Testis (tissue), 3 donors: ENCODE data around the gene GSTM1. TPM values are rescaled to one million over a fixed set of nuclear protein-coding genes. Genes with fewer than 3 reads are reported as not detected.
"Not testable (repeated sequence)": the region's sequence is repeated elsewhere in the genome, so short reads cannot be mapped to it uniquely, and the experiment has no call there.

Experiments used
- DNase-seq: peaks from one replicate; pipeline ENCODE4 v3.0.0-alpha.2; 2019
- H3K27ac ChIP-seq, 2 donors: fragments of 200-600 bp; sonication (generic); one replicate each; pipeline ENCODE4 v1.5.1; 2019
- H3K27me3 ChIP-seq: fragments of 200-600 bp; sonication (generic); one replicate; pipeline ENCODE4 v1.5.1; 2019
- H3K36me3 ChIP-seq: fragments of 200-600 bp; sonication (generic); one replicate; pipeline ENCODE4 v1.5.1; 2017; ENCODE audit warnings: low read depth; ENCODE audit errors: missing control alignments
- H3K4me1 ChIP-seq: fragments of 200-600 bp; sonication (generic); one replicate; pipeline ENCODE4 v1.5.1; 2019
- H3K4me3 ChIP-seq, 2 donors: fragments of 200-600 bp; sonication (generic); one replicate each; pipeline ENCODE4 v1.5.1; 2017 to 2019
- H3K9me3 ChIP-seq: fragments of 200-600 bp; sonication (generic); one replicate; pipeline ENCODE4 v1.5.1; 2017
- CTCF ChIP-seq, 3 experiments: fragments of 450-650 bp in 2 of 3; fragments of 200-600 bp in 1 of 3; sonication (generic) in 1 of 3; IDR thresholded peaks; one replicate each; pipeline ENCODE4 v1.5.1; 2016 to 2019; ENCODE audit warnings: antibody characterized with exemption in 3 of 3, mild to moderate bottlenecking in 2 of 3, moderate library complexity in 1 of 3
- POLR2A ChIP-seq: fragments of 450-650 bp; IDR thresholded peaks from one replicate; pipeline ENCODE4 v1.6.1; 2017; ENCODE audit warnings: antibody characterized with exemption, mild to moderate bottlenecking, moderate library complexity
- WGBS, 2 donors: methylation state at CpG; one replicate each; pipeline ENCODE4 v1.1.5; 2018; 5-methylcytosine and 5-hydroxymethylcytosine counted together
- intact Hi-C: fragments of 100-400 bp; cut with DNase I; formaldehyde crosslinking; loops from one replicate; pipeline ENCODE4 v1.15.1; 2023; ENCODE audit warnings: low total_unique reads
- polyA plus RNA-seq: library from polyadenylated mRNA; stranded (reverse); fragments of 350-450 nt; fragmentation: Illumina TruSeq; extraction: RNeasy Lipid Tissue Mini Kit (QIAGEN cat#74804); gene quantifications from one replicate; pipeline ENCODE4 v1.2.3, GENCODE V29; 2014; ENCODE audit warnings: low read depth, low replicate concordance; ENCODE audit not compliant: insufficient read depth
- total RNA-seq, 2 donors: library from RNA; depleted of rRNA; stranded (reverse); fragments of >200 nt; gene quantifications; one replicate each; pipeline ENCODE4 v1.2.3, GENCODE V29; 2016

GSTM1 gene
- total and polyA plus RNA-seq, 3 donors from 2014 or later = not detected

GRCh38 chr1:109685890-109686289, 1.7 kb upstream of the GSTM1 start:
- H3K9me3 ChIP-seq, H3K27ac ChIP-seq, intact Hi-C loops, H3K27me3 ChIP-seq, DNase-seq, H3K4me3 ChIP-seq, H3K36me3 ChIP-seq, H3K4me1 ChIP-seq: not testable (repeated sequence)
- no CpG with 5 or more reads among the region's 4 CpGs for WGBS, 2 donors

- H3K9me3 ChIP-seq, intact Hi-C loops, H3K27ac ChIP-seq, H3K4me3 ChIP-seq, H3K27me3 ChIP-seq, H3K4me1 ChIP-seq, H3K36me3 ChIP-seq, DNase-seq: not testable (repeated sequence)
- WGBS, 2 donors = 57% methylated on average over 4 of the region's 11 CpGs; no CpG with 5 or more reads in 1 of the 2 donors
These were observed 508 bp upstream of the GSTM1 start for GRCh38 chr1:109687109-109687508.

GRCh38 chr1:109689844-109690405, 2.3 kb downstream of the GSTM1 start:
- TF ChIP-seq POLR2A = no peak
- no peak for TF ChIP-seq CTCF (IDR thresholded peaks at IDR 0.05)
- Histone ChIP-seq H3K9me3 (no peaks in the 10 kb centered on the region), H3K4me3 (no peak overlapping the region), H3K27ac (no peak overlapping the region), H3K27me3 (no peaks in the 10 kb centered on the region), H3K4me1 (no peaks in the 10 kb centered on the region), H3K36me3 (no peaks in the 10 kb centered on the region)
- intact Hi-C loops = no loop called here
- no CpG with 5 or more reads among the region's 6 CpGs for WGBS, 2 donors
- no peak for DNase-seq

GRCh38 chr1:109691759-109692158, 4.1 kb downstream of the GSTM1 start:
- Histone ChIP-seq H3K4me1 (no peaks in the 10 kb centered on the region), H3K27me3 (no peaks in the 10 kb centered on the region), H3K36me3 (no peaks in the 10 kb centered on the region), H3K4me3 (no peak overlapping the region), H3K27ac (no peak overlapping the region), H3K9me3 (no peaks in the 10 kb centered on the region)
- DNase-seq = no peak
- intact Hi-C loops = no loop called here
- no peak for TF ChIP-seq POLR2A
- TF ChIP-seq CTCF (IDR thresholded peaks at IDR 0.05) = no peak
- no CpG with 5 or more reads among the region's 6 CpGs for WGBS, 2 donors

GRCh38 chr1:109694400-109694799, 6.8 kb downstream of the GSTM1 start:
- H3K36me3 ChIP-seq, H3K4me3 ChIP-seq, H3K27ac ChIP-seq, intact Hi-C loops, H3K4me1 ChIP-seq, H3K9me3 ChIP-seq, DNase-seq, H3K27me3 ChIP-seq: not testable (repeated sequence)
- no CpG with 5 or more reads among the region's 5 CpGs for WGBS, 2 donors

GRCh38 chr1:109695138-109695537, 7.5 kb downstream of the GSTM1 start:
- H3K4me1 ChIP-seq, H3K36me3 ChIP-seq, H3K27me3 ChIP-seq, H3K27ac ChIP-seq, intact Hi-C loops, H3K9me3 ChIP-seq, H3K4me3 ChIP-seq, DNase-seq: not testable (repeated sequence)
- WGBS, 2 donors = no CpG with 5 or more reads among the region's 3 CpGs

GRCh38 chr1:109697066-109697465, 9.4 kb downstream of the GSTM1 start:
- no peaks in the 10 kb centered on the region for H3K27me3 ChIP-seq
- no peaks in the 10 kb centered on the region for H3K9me3 ChIP-seq
- H3K36me3 ChIP-seq = no peaks in the 10 kb centered on the region
- no peak overlapping the region for H3K27ac ChIP-seq
- DNase-seq = no peak
- TF ChIP-seq POLR2A (no peak), CTCF (IDR thresholded peaks at IDR 0.05) (no peak)
- intact Hi-C loops = no loop called here
- no CpG with 5 or more reads among the region's 4 CpGs for WGBS, 2 donors
- H3K4me3 ChIP-seq = no peak overlapping the region
- no peaks in the 10 kb centered on the region for H3K4me1 ChIP-seq

- H3K4me3 ChIP-seq, intact Hi-C loops, H3K4me1 ChIP-seq, H3K27ac ChIP-seq, H3K36me3 ChIP-seq, H3K27me3 ChIP-seq, DNase-seq, H3K9me3 ChIP-seq: not testable (repeated sequence)
- no CpG with 5 or more reads among the region's 4 CpGs for WGBS, 2 donors
These were observed 10.2 kb downstream of the GSTM1 start for GRCh38 chr1:109697861-109698260.

- H3K27me3 ChIP-seq, H3K4me1 ChIP-seq, intact Hi-C loops, H3K9me3 ChIP-seq, DNase-seq, H3K36me3 ChIP-seq, H3K27ac ChIP-seq, H3K4me3 ChIP-seq: not testable (repeated sequence)
- WGBS, 2 donors = 87 to 91% methylated on average over 3 of the region's 3 CpGs
These were observed 15.3 kb downstream of the GSTM1 start for GRCh38 chr1:109702940-109703339.
